IMR-90 (cell line): ENCODE data around the gene GNL1. TPM values are rescaled to one million over a fixed set of nuclear protein-coding genes. Genes with fewer than 3 reads are reported as not detected.

Experiments used
- ATAC-seq: fragments of 200-7000 bp; cut with Tn5 transposase; 2 replicates; pipeline ENCODE4 v1.9.1; 2020; ENCODE audit warnings: low read depth, mild to moderate bottlenecking, moderate library complexity
- BruUV-seq: library from RNA; stranded (reverse); fragments of 400-500 nt; replicated peaks from 2 replicates; lab custom pipeline; 2021; lab: Mats Ljungman, UMichigan
- CTCF ChIA-PET: fragments of 300-600 bp; formaldehyde crosslinking; extraction: SDS; loops from one replicate; lab custom pipeline; 2021; ENCODE audit warnings: antibody characterized with exemption; lab: Yijun Ruan, JAX
- POLR2A ChIA-PET: fragments of 300-600 bp; sonication (Branson Sonifier 250); formaldehyde crosslinking; loops from one replicate; lab custom pipeline; 2022; ENCODE audit warnings: antibody characterized with exemption; ENCODE audit not compliant: unreplicated experiment; lab: Charles Lee
- DNase-seq: peaks from one replicate; pipeline ENCODE4 v3.0.0; 2013
- H2AFZ ChIP-seq: replicated peaks from 2 replicates; pipeline ENCODE3; 2013; ENCODE audit warnings: low read length, mild to moderate bottlenecking; ENCODE audit not compliant: poor library complexity
- H2AK5ac ChIP-seq: 2 replicates; pipeline ENCODE4 v1.6.1; 2013; ENCODE audit warnings: low read depth, low read length, inconsistent platforms
- H2AK9ac ChIP-seq: replicated peaks from 2 replicates; pipeline ENCODE3; 2013; ENCODE audit warnings: mild to moderate bottlenecking, low read depth, low read length, moderate library complexity; ENCODE audit not compliant: poor library complexity
- H2BK120ac ChIP-seq: 2 replicates; pipeline ENCODE4 v1.6.1; 2013; ENCODE audit warnings: low read depth, low read length, inconsistent platforms
- H2BK15ac ChIP-seq: 3 replicates; pipeline ENCODE4 v1.6.1; 2013; ENCODE audit warnings: low read depth, low read length, inconsistent platforms
- H2BK20ac ChIP-seq: 2 replicates; pipeline ENCODE4 v1.6.1; 2013; ENCODE audit warnings: low read depth, mild to moderate bottlenecking, inconsistent platforms, low read length, moderate library complexity
- H2BK5ac ChIP-seq: 2 replicates; pipeline ENCODE4 v1.6.1; 2013; ENCODE audit warnings: mild to moderate bottlenecking, low read depth, low read length, inconsistent platforms; ENCODE audit not compliant: poor library complexity, severe bottlenecking
- H3K14ac ChIP-seq: replicated peaks from 2 replicates; pipeline ENCODE4 v1.6.1; 2013; ENCODE audit warnings: low read depth, low read length, inconsistent platforms
- H3K18ac ChIP-seq: 2 replicates; pipeline ENCODE4 v1.6.1; 2013; ENCODE audit warnings: low read depth, low read length, control low read depth
- H3K23ac ChIP-seq: 2 replicates; pipeline ENCODE4 v1.6.1; 2013; ENCODE audit warnings: low read depth, low read length, inconsistent platforms
- H3K27ac ChIP-seq: 2 replicates; pipeline ENCODE4 v1.5.1; 2013; ENCODE audit warnings: mild to moderate bottlenecking, control low read depth, low read length; ENCODE audit not compliant: insufficient read depth
- H3K27me3 ChIP-seq: 2 replicates; pipeline ENCODE4 v1.6.1; 2013; ENCODE audit warnings: low read length; ENCODE audit not compliant: control insufficient read depth, insufficient read depth
- H3K36me3 ChIP-seq: 2 replicates; pipeline ENCODE4 v1.6.1; 2013; ENCODE audit warnings: low read length, mixed read lengths; ENCODE audit not compliant: control insufficient read depth, insufficient read depth
- H3K4ac ChIP-seq: 2 replicates; pipeline ENCODE4 v1.6.1; 2013; ENCODE audit warnings: low read depth, low read length, inconsistent platforms
- H3K4me1 ChIP-seq: 2 replicates; pipeline ENCODE4 v1.6.1; 2013; ENCODE audit warnings: low read length, mixed read lengths; ENCODE audit not compliant: control insufficient read depth, insufficient read depth
- H3K4me2 ChIP-seq: 2 replicates; pipeline ENCODE4 v1.6.1; 2013; ENCODE audit warnings: low read depth, mild to moderate bottlenecking, control low read depth, low read length, moderate library complexity
- H3K4me3 ChIP-seq: 2 replicates; pipeline ENCODE4 v1.5.1; 2013; ENCODE audit warnings: low read depth, mild to moderate bottlenecking, control low read depth, low read length, moderate library complexity; ENCODE audit not compliant: insufficient read depth
- H3K56ac ChIP-seq: 2 replicates; pipeline ENCODE4 v1.6.1; 2013; ENCODE audit warnings: low read length, inconsistent platforms; ENCODE audit not compliant: insufficient read depth; ENCODE audit errors: extremely low read depth
- H3K79me1 ChIP-seq, 2 experiments: 2 replicates each; pipeline ENCODE4 v1.6.1; 2013; ENCODE audit warnings: low read length in 2 of 2, inconsistent platforms in 1 of 2, low read depth in 1 of 2
- H3K9ac ChIP-seq: 2 replicates; pipeline ENCODE4 v1.6.1; 2013; ENCODE audit warnings: low read depth, low read length, control low read depth
- H3K9me1 ChIP-seq: 2 replicates; pipeline ENCODE4 v1.6.1; 2013; ENCODE audit warnings: low read length, inconsistent platforms; ENCODE audit not compliant: insufficient read depth
- H3K9me3 ChIP-seq: 2 replicates; pipeline ENCODE4 v1.6.1; 2013; ENCODE audit warnings: low read length; ENCODE audit not compliant: control insufficient read depth, insufficient read depth
- H4K20me1 ChIP-seq: 2 replicates; pipeline ENCODE4 v1.6.1; 2013; ENCODE audit warnings: low read length, inconsistent platforms; ENCODE audit not compliant: insufficient read depth
- H4K5ac ChIP-seq: 2 replicates; pipeline ENCODE4 v1.6.1; 2013; ENCODE audit warnings: mild to moderate bottlenecking, low read depth, low read length, control low read depth
- H4K8ac ChIP-seq, 2 experiments: 2 replicates each; pipeline ENCODE4 v1.6.1; 2013; ENCODE audit warnings: low read depth in 2 of 2, low read length in 2 of 2, control low read depth in 1 of 2, inconsistent platforms in 1 of 2
- H4K91ac ChIP-seq: 2 replicates; pipeline ENCODE4 v1.6.1; 2013; ENCODE audit warnings: low read depth, low read length, inconsistent platforms; ENCODE audit not compliant: insufficient read depth
- NFE2L2 ChIP-seq: fragments of 150-350 bp; IDR thresholded peaks from 2 replicates; pipeline ENCODE4 v1.6.1; 2016; ENCODE audit warnings: low read depth, mild to moderate bottlenecking, low read length
- POLR2A ChIP-seq: IDR thresholded peaks from 2 replicates; pipeline ENCODE4 v1.6.1; 2012; ENCODE audit warnings: mild to moderate bottlenecking, low read depth, low read length
- RCOR1 ChIP-seq: IDR thresholded peaks from 2 replicates; pipeline ENCODE4 v1.6.1; 2012; ENCODE audit warnings: mild to moderate bottlenecking, low read length, improper control_type of control experiment; ENCODE audit not compliant: insufficient replicate concordance
- SMC3 ChIP-seq: fragments of 150-350 bp; IDR thresholded peaks from 2 replicates; pipeline ENCODE4 v1.6.1; 2016; ENCODE audit warnings: low read depth, mild to moderate bottlenecking, antibody characterized with exemption, low read length, moderate library complexity
- WGBS, 2 experiments: methylation state at CpG; one replicate each; pipeline versions ENCODE4 v1.1.5 to v1.1.7; 2013; ENCODE audit warnings: missing lambda C conversion rate in 2 of 2; ENCODE audit not compliant: insufficient read length in 1 of 2; ENCODE audit errors: extremely low coverage in 2 of 2; 5-methylcytosine and 5-hydroxymethylcytosine counted together
- dilution Hi-C: fragments of 300-500 bp; cut with HindIII; formaldehyde crosslinking; loops from one replicate; pipeline ENCODE4 v1.14.3; 2018; ENCODE audit warnings: low sequenced_read_pairs; ENCODE audit not compliant: unreplicated experiment
- in situ Hi-C: fragments of 300-500 bp; cut with MboI; formaldehyde crosslinking; loops from 3 replicates; pipeline ENCODE4 v1.14.3; 2019; ENCODE audit warnings: low sequenced_read_pairs, inconsistent platforms, mixed read lengths
- intact Hi-C: fragments of 100-400 bp; cut with micrococcal nuclease; formaldehyde crosslinking; loops from 2 replicates; pipeline ENCODE4 v1.10.0; 2022
- polyA plus RNA-seq, 3 experiments: library from polyadenylated mRNA; depleted of rRNA; stranded (reverse); fragments of >200 nt; gene quantifications; 2 replicates each; pipeline ENCODE4 v1.2.3, GENCODE V29; 2012; ENCODE audit warnings: low replicate concordance in 1 of 3
- total RNA-seq: library from RNA; depleted of rRNA; stranded (reverse); fragments of >200 nt; gene quantifications from 2 replicates; pipeline ENCODE4 v1.2.3, GENCODE V29; 2012
- TF ChIP-seq, protein P1 (sequence below): fragments of 150-350 bp; IDR thresholded peaks from 2 replicates; pipeline ENCODE4 v1.6.1; 2017; ENCODE audit warnings: mild to moderate bottlenecking, antibody characterized with exemption, low read length, low read depth

The GNL1 gene
- total and polyA plus RNA-seq, 2 of the 4 experiments (the other 2 are of a cell fraction), result 40.5 to 44.0 TPM

DNA sequence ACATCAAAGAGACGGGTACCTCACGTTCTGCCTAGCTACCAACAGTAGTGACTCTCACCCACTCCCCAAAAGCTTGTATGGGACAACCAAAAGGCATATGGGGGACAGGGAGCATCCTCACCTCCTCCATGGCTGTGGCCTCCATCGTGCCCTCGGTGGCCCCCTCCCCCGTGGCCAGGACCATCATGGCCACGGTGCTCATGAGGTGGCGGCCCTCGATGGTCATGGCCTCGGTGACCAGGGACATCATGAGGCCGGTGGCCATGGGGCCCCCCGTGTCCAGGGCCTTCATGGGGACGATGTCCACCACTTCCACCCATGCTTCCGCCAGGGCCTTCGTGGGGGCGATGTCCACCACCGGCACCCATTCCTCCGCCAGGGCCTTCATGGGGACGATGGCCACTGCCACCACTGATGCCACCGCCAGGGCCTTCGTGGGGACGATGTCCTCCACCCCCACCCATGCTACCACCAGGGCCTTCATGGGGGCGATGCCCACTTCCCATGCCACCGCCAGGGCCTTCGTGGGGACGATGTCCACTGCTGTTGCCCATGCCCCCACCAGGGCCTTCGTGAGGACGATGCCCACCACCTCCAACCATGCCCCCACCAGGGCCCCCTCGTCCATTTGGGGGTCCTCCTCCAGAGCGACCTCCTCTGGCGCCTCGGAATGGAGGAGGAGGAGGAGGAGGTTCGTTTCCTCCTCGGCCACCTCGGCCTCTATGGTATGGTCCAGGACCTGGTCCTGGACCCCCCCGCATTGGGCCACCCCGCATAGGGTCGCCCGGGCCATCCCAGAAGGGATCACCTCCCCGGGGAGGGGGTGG is 45.7 kb upstream of the GNL1 start:
- no TSS peak for BruUV-seq
- CTCF ChIA-PET, result no interaction called here
- H4K20me1 ChIP-seq, result peaks cover 58% of the 10 kb centered on the region

More for the DNA sequence above, 45.7 kb upstream of the GNL1 start:
- H2BK5ac ChIP-seq, result no peak overlapping the region
- H3K23ac ChIP-seq, result no peak overlapping the region
- no peak overlapping the region for H3K18ac ChIP-seq
- H4K8ac ChIP-seq, result no peak overlapping the region
- intact Hi-C loops, result no loop called here
- H2BK120ac ChIP-seq, result no peak overlapping the region
- DNase-seq (no peak), ATAC-seq (no peak)
- TF ChIP-seq NFE2L2 (no peak), POLR2A (no peak), RCOR1 (no peak), SMC3 (no peak)
- TF ChIP-seq, protein P1, sequence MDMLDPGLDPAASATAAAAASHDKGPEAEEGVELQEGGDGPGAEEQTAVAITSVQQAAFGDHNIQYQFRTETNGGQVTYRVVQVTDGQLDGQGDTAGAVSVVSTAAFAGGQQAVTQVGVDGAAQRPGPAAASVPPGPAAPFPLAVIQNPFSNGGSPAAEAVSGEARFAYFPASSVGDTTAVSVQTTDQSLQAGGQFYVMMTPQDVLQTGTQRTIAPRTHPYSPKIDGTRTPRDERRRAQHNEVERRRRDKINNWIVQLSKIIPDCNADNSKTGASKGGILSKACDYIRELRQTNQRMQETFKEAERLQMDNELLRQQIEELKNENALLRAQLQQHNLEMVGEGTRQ, result no peak
- H3K36me3 ChIP-seq, result peaks cover 65% of the 10 kb centered on the region
- peaks cover 12 to 41% of the 10 kb centered on the region in 2 experiments; a peak in 3 of 4 replicates for H3K79me1 ChIP-seq
- H3K14ac ChIP-seq, result no peak overlapping the region
- no peaks in the 10 kb centered on the region for H3K9me3 ChIP-seq
- H3K27ac ChIP-seq, result no peak overlapping the region
- H2BK15ac ChIP-seq, result no peak overlapping the region
- H3K4me1 ChIP-seq, result no peaks in the 10 kb centered on the region
- no peak overlapping the region for H2AK5ac ChIP-seq
- H3K4me3 ChIP-seq, result no peak overlapping the region
- H3K56ac ChIP-seq, result no peak overlapping the region
- no peaks in the 10 kb centered on the region for H3K27me3 ChIP-seq
- H3K9ac ChIP-seq, result no peak overlapping the region
- 0 out of 2 replicates have a peak, but pooled peaks cover 5% of the 10 kb centered on the region for H3K9me1 ChIP-seq
- H4K5ac ChIP-seq, result no peak overlapping the region
- H2AK9ac ChIP-seq, result no peak overlapping the region
- no peak overlapping the region for H3K4ac ChIP-seq
- dilution Hi-C loops, result no loop called here
- in situ Hi-C loops, result no loop called here
- no peak overlapping the region for H4K91ac ChIP-seq
- 89% methylated on average over 5 of the region's 39 CpGs; no CpG with 5 or more reads in 1 of the 2 experiments for WGBS, 2 experiments
- H2AFZ ChIP-seq, result no peak overlapping the region
- H3K4me2 ChIP-seq, result no peak overlapping the region
- POLR2A ChIA-PET, result interaction anchor here (2.2 kb wide), 1 partner anchor 13 kb away, joined by 8 read pairs; no protein-coding TSS in a partner anchor
- H2BK20ac ChIP-seq, result no peak overlapping the region
